Measurements from ENCODE around the gene ZNF175. TPM values are rescaled to one million over a fixed set of nuclear protein-coding genes. Genes with fewer than 3 reads are reported as not detected.
A peak's percentile ranks its signal among the peaks of the same experiment; 100 is the strongest.

ZNF175 gene
- total RNA-seq, 1 donor from 2014 or later, result 17.1 TPM

GRCh38 chr19:51551673-51552432, 19.2 kb upstream of the ZNF175 start:
- Histone ChIP-seq H3K4me3 (no peak overlapping the region), H3K27me3 (ENCODE audit: low read depth) (peaks cover 14% of the 10 kb centered on the region), H3K4me1 (no peaks in the 10 kb centered on the region), H3K9me3 (no peaks in the 10 kb centered on the region), H3K36me3 (no peaks in the 10 kb centered on the region), H3K27ac (no peak overlapping the region)
- DNase-seq, result no peak
- ATAC-seq, result no peak
- no peak for TF ChIP-seq CTCF (IDR thresholded peaks at IDR 0.05)
- intact Hi-C loops (cut with DNase I), result no loop called here

- intact Hi-C loops (cut with DNase I), result no loop called here
- Histone ChIP-seq H3K36me3 (no peaks in the 10 kb centered on the region), H3K27ac (no peak overlapping the region), H3K4me3 (no peak overlapping the region), H3K27me3 (ENCODE audit: low read depth) (peaks cover 9% of the 10 kb centered on the region), H3K9me3 (no peaks in the 10 kb centered on the region), H3K4me1 (no peaks in the 10 kb centered on the region)
- ATAC-seq (no peak), DNase-seq (no peak)
- no peak for TF ChIP-seq CTCF (IDR thresholded peaks at IDR 0.05)
Measured at GRCh38 chr19:51552608-51552995, 18.5 kb upstream of the ZNF175 start.

- peak; percentile 51 to 78 for ATAC-seq
- intact Hi-C loops (cut with DNase I), result no loop called here
- Histone ChIP-seq H3K4me1 (no peaks in the 10 kb centered on the region), H3K27ac (no peak overlapping the region), H3K27me3 (ENCODE audit: low read depth) (peaks cover 9% of the 10 kb centered on the region), H3K9me3 (no peaks in the 10 kb centered on the region), H3K36me3 (no peaks in the 10 kb centered on the region), H3K4me3 (no peak overlapping the region)
- TF ChIP-seq CTCF (IDR thresholded peaks at IDR 0.05), result no peak
- DNase-seq, result peak; percentile 71
Measured at GRCh38 chr19:51552996-51553725, 17.9 kb upstream of the ZNF175 start.

- H3K9me3 ChIP-seq, result no peaks in the 10 kb centered on the region
- ATAC-seq, result no peak
Measured at GRCh38 chr19:51559240-51559639, 11.8 kb upstream of the ZNF175 start.

GRCh38 chr19:51560339-51560738, 10.7 kb upstream of the ZNF175 start:
- no peak for DNase-seq
- peaks cover 17% of the 10 kb centered on the region for H3K27me3 ChIP-seq (ENCODE audit: low read depth)
- intact Hi-C loops (cut with DNase I), result no loop called here
- TF ChIP-seq CTCF (IDR thresholded peaks at IDR 0.05), result no peak
- H3K36me3 ChIP-seq, result no peaks in the 10 kb centered on the region
- ATAC-seq, result no peak
- no peak overlapping the region for H3K27ac ChIP-seq
- no peaks in the 10 kb centered on the region for H3K9me3 ChIP-seq
- H3K4me3 ChIP-seq, result no peak overlapping the region
- no peaks in the 10 kb centered on the region for H3K4me1 ChIP-seq

More at GRCh38 chr19:51559240-51559639, 11.8 kb upstream of the ZNF175 start:
- no peak for TF ChIP-seq CTCF (IDR thresholded peaks at IDR 0.05)
- no peak for DNase-seq
- H3K27ac ChIP-seq, result no peak overlapping the region
- no peaks in the 10 kb centered on the region for H3K4me1 ChIP-seq
- H3K4me3 ChIP-seq, result no peak overlapping the region
- no peaks in the 10 kb centered on the region for H3K36me3 ChIP-seq
- intact Hi-C loops (cut with DNase I), result no loop called here
- H3K27me3 ChIP-seq (ENCODE audit: low read depth), result peaks cover 6% of the 10 kb centered on the region
